PC-3 (cell line): ENCODE data around the gene SCNN1B.

Source experiments
- EZH2 ChIP-seq: fragments of 300-600 bp; sonication (generic); IDR thresholded peaks from one replicate; pipeline ENCODE4 v1.6.1; 2017; ENCODE audit warnings: antibody characterized with exemption, mild to moderate bottlenecking, low read length; ENCODE audit not compliant: unreplicated experiment
- EZH2phosphoT487 ChIP-seq: fragments of 300-600 bp; sonication (generic); IDR thresholded peaks from 2 replicates; pipeline ENCODE4 v1.6.1; 2018; ENCODE audit warnings: mild to moderate bottlenecking, antibody characterized with exemption, low read length, borderline replicate concordance
- TF ChIP-seq, protein P1 (sequence below): fragments of 300-600 bp; sonication (generic); conservative IDR thresholded peaks from 2 replicates; pipeline ENCODE4 v1.5.1; 2017; ENCODE audit warnings: antibody characterized with exemption, low read depth, mild to moderate bottlenecking, low read length

DNA sequence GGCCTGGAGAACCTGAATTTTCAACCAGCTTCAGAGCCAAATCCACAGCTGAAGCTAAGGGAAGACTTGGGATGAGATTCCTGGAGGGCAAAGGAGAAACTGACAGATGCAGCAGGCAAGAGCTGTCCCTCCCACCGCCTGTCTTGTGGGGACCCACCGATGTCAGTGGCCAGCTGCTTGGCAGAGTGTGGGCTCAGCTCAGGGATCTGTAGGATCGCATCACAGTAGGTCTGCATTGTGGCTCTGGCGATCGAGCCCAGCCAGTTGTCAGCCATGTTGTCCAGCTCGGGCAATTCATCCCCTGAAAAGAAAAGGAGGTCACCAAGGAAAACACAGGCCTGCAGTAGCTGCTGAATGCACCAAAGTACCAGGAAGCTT lies 90.1 kb downstream of the SCNN1B start:
- TF ChIP-seq, protein P1, sequence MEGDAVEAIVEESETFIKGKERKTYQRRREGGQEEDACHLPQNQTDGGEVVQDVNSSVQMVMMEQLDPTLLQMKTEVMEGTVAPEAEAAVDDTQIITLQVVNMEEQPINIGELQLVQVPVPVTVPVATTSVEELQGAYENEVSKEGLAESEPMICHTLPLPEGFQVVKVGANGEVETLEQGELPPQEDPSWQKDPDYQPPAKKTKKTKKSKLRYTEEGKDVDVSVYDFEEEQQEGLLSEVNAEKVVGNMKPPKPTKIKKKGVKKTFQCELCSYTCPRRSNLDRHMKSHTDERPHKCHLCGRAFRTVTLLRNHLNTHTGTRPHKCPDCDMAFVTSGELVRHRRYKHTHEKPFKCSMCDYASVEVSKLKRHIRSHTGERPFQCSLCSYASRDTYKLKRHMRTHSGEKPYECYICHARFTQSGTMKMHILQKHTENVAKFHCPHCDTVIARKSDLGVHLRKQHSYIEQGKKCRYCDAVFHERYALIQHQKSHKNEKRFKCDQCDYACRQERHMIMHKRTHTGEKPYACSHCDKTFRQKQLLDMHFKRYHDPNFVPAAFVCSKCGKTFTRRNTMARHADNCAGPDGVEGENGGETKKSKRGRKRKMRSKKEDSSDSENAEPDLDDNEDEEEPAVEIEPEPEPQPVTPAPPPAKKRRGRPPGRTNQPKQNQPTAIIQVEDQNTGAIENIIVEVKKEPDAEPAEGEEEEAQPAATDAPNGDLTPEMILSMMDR, result no peak
- TF ChIP-seq EZH2 (no peak), EZH2phosphoT487 (no peak)
